Measurements from ENCODE around the gene GPR160. TPM values are rescaled to one million over a fixed set of nuclear protein-coding genes. Genes with fewer than 3 reads are reported as not detected.

GPR160 gene
- total and polyA plus RNA-seq, 2 of the 13 experiments (the other 11 are each of a cell fraction or from before 2014, with no cell fraction given) = 12.1 to 23.2 TPM

DNA sequence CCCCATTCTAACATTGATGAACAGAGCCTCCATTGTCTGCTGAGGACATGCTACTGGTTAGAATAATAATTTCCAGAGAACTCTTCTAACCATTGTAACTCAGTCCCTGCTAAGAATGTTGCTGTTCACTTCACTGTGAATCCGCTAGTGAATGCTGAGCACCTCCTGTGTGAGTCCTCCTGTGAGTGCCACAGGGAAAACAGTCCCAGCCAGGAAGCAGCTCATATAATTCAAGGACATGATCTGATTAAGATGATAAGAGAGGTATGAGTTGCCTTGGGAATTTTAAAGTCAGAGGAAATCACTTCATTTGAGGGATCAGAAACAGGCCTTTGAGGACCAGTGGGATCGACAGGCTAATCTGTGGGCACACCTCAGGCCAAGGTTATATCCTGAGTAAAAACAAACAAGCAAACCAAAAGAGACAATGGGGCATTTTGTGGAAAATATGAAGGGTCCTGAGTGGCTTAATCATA, 33.9 kb upstream of the GPR160 start (continued):
- no peak for TF ChIP-seq SMAD1 (CRISPR knock-in tag; IDR thresholded peaks at IDR 0.05; ENCODE audit: borderline replicate concordance, low read depth)
- no peak for TF ChIP-seq ZMAT3 (CRISPR knock-in tag; conservative IDR thresholded peaks at IDR 0.05)
- no peak for TF ChIP-seq ZNF652 (CRISPR knock-in tag; IDR thresholded peaks at IDR 0.05; ENCODE audit: borderline replicate concordance, low read depth)
- TF ChIP-seq, protein P1, sequence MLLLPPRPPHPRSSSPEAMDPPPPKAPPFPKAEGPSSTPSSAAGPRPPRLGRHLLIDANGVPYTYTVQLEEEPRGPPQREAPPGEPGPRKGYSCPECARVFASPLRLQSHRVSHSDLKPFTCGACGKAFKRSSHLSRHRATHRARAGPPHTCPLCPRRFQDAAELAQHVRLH (CRISPR knock-in tag; IDR thresholded peaks at IDR 0.05; ENCODE audit: borderline replicate concordance, low read depth) = 0 out of 2 replicates have a peak, but pooled peaks have one; percentile 48
- TF ChIP-seq CHD2 (IDR thresholded peaks at IDR 0.05; ENCODE audit: low read depth, low read length) = no peak
- TF ChIP-seq RNF2 (conservative IDR thresholded peaks at IDR 0.05; ENCODE audit: low read depth) = no peak
- TF ChIP-seq TRIM24 (CRISPR knock-in tag; IDR thresholded peaks at IDR 0.05) = no peak
- TF ChIP-seq TEAD3 (CRISPR knock-in tag; optimal IDR thresholded peaks at IDR 0.05; ENCODE audit: borderline replicate concordance) = peak; percentile 74
- TF ChIP-seq, protein P2, sequence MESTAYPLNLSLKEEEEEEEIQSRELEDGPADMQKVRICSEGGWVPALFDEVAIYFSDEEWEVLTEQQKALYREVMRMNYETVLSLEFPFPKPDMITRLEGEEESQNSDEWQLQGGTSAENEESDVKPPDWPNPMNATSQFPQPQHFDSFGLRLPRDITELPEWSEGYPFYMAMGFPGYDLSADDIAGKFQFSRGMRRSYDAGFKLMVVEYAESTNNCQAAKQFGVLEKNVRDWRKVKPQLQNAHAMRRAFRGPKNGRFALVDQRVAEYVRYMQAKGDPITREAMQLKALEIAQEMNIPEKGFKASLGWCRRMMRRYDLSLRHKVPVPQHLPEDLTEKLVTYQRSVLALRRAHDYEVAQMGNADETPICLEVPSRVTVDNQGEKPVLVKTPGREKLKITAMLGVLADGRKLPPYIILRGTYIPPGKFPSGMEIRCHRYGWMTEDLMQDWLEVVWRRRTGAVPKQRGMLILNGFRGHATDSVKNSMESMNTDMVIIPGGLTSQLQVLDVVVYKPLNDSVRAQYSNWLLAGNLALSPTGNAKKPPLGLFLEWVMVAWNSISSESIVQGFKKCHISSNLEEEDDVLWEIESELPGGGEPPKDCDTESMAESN (CRISPR knock-in tag; conservative IDR thresholded peaks at IDR 0.05) = no peak
- no peak for TF ChIP-seq JDP2 (CRISPR knock-in tag; IDR thresholded peaks at IDR 0.05; ENCODE audit: borderline replicate concordance)
- TF ChIP-seq NFYC (CRISPR knock-in tag; IDR thresholded peaks at IDR 0.05) = peak; percentile 25; the same call in 1 of the 2 replicates
- TF ChIP-seq, protein P3, sequence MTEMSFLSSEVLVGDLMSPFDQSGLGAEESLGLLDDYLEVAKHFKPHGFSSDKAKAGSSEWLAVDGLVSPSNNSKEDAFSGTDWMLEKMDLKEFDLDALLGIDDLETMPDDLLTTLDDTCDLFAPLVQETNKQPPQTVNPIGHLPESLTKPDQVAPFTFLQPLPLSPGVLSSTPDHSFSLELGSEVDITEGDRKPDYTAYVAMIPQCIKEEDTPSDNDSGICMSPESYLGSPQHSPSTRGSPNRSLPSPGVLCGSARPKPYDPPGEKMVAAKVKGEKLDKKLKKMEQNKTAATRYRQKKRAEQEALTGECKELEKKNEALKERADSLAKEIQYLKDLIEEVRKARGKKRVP (CRISPR knock-in tag; IDR thresholded peaks at IDR 0.05) = no peak
- no peak for TF ChIP-seq ZNF350 (CRISPR knock-in tag; IDR thresholded peaks at IDR 0.05; ENCODE audit: borderline replicate concordance, low read depth)
- TF ChIP-seq PHF5A (CRISPR knock-in tag; IDR thresholded peaks at IDR 0.05; ENCODE audit: low read depth, unreplicated experiment) = peak; percentile 65
- peak; percentile 99 for TF ChIP-seq ZNF263 (CRISPR knock-in tag; IDR thresholded peaks at IDR 0.05)
- 0 out of 2 replicates have a peak, but pooled peaks have one; percentile 42 for TF ChIP-seq ZNF788 (CRISPR knock-in tag; IDR thresholded peaks at IDR 0.05; ENCODE audit: borderline replicate concordance)
- no peak for TF ChIP-seq TOE1 (CRISPR knock-in tag; IDR thresholded peaks at IDR 0.05)
- TF ChIP-seq TBX2 (CRISPR knock-in tag; IDR thresholded peaks at IDR 0.05; ENCODE audit: borderline replicate concordance) = peak; percentile 72
- no peak for TF ChIP-seq FIP1L1 (IDR thresholded peaks at IDR 0.05; ENCODE audit: borderline replicate concordance, insufficient read depth, low read depth, low read length)
- TF ChIP-seq PAF1 (CRISPR knock-in tag; IDR thresholded peaks at IDR 0.05) = no peak
- TF ChIP-seq SIN3A (IDR thresholded peaks at IDR 0.05; ENCODE audit: borderline replicate concordance, low read depth, low read length) = no peak
- no peak for TF ChIP-seq ZNF460 (CRISPR knock-in tag; IDR thresholded peaks at IDR 0.05; ENCODE audit: borderline replicate concordance)
- TF ChIP-seq ZNF484 (CRISPR knock-in tag; IDR thresholded peaks at IDR 0.05; ENCODE audit: borderline replicate concordance, low read depth) = no peak
- TF ChIP-seq, protein P4, sequence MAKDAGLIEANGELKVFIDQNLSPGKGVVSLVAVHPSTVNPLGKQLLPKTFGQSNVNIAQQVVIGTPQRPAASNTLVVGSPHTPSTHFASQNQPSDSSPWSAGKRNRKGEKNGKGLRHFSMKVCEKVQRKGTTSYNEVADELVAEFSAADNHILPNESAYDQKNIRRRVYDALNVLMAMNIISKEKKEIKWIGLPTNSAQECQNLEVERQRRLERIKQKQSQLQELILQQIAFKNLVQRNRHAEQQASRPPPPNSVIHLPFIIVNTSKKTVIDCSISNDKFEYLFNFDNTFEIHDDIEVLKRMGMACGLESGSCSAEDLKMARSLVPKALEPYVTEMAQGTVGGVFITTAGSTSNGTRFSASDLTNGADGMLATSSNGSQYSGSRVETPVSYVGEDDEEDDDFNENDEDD (CRISPR knock-in tag; IDR thresholded peaks at IDR 0.05; ENCODE audit: borderline replicate concordance) = no peak
- TF ChIP-seq PTBP1 (IDR thresholded peaks at IDR 0.05; ENCODE audit: low read depth, low read length, poor library complexity, severe bottlenecking) = no peak
- 0 out of 2 replicates have a peak, but pooled peaks have one; percentile 42 for TF ChIP-seq CBFB (CRISPR knock-in tag; IDR thresholded peaks at IDR 0.05)
- TF ChIP-seq SNAI1 (CRISPR knock-in tag; IDR thresholded peaks at IDR 0.05; ENCODE audit: borderline replicate concordance) = no peak
- TF ChIP-seq NCOA5 (CRISPR knock-in tag; IDR thresholded peaks at IDR 0.05) = no peak
